ENCODE results near the gene GRM8. TPM values are rescaled to one million over a fixed set of nuclear protein-coding genes. Genes with fewer than 3 reads are reported as not detected.

The GRM8 gene
- total and polyA plus RNA-seq, 4 experiments from 2014 or later: not detected

DNA sequence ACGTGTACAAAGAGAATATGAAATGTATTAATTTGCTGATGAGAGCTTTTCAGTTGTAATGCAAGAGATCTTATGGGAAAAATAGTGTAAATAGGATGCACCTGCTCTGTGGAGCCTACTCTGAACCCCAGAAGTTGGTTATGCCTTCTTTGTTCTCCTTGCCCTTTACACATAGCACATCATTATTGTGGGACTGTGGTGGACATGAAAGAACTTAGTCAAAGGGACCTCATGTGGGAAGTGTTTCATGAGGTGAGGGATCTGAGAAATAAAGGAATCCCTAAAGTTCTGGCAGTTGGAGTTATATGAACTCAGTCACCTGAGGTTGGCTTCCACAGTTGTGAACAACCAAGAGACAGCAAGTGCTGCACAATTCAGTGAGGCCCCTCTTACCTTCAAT lies 66.1 kb downstream of the GRM8 start:
- POLR2A ChIA-PET (ENCODE audit: partially characterized antibody): no interaction called here
- Histone ChIP-seq H3K4me3 (ENCODE audit: low read length in 2 of 2) (no peak overlapping the region), H3K9me3 (ENCODE audit: control insufficient read depth in 1 of 2, low read length in 2 of 2) (no peaks in the 10 kb centered on the region), H3K36me3 (ENCODE audit: insufficient read depth, low read length) (no peaks in the 10 kb centered on the region), H3K4me1 (ENCODE audit: insufficient read depth, low read length) (no peaks in the 10 kb centered on the region), H3K27ac (ENCODE audit: low read depth, low read length) (no peak overlapping the region), H3K27me3 (ENCODE audit: insufficient read depth, low read length) (no peaks in the 10 kb centered on the region)
- Mint-ChIP-seq H3K36me3 (no peaks in the 10 kb centered on the region), H3K27me3 (peaks cover 6 to 8% of the 10 kb centered on the region in 2 donors), H3K4me3 (no peak overlapping the region), H3K4me1 (peaks cover 0 to 7% (median 5%) of the 10 kb centered on the region in 4 donors), H3K27ac (no peak overlapping the region), H3K9me3 (peaks cover 0 to 4% (median 0%) of the 10 kb centered on the region in 8 donors)
- DNase-seq: no peak
- CTCF ChIA-PET (ENCODE audit: partially characterized antibody): no interaction called here
- intact Hi-C loops (cut with micrococcal nuclease): no loop called here

DNA sequence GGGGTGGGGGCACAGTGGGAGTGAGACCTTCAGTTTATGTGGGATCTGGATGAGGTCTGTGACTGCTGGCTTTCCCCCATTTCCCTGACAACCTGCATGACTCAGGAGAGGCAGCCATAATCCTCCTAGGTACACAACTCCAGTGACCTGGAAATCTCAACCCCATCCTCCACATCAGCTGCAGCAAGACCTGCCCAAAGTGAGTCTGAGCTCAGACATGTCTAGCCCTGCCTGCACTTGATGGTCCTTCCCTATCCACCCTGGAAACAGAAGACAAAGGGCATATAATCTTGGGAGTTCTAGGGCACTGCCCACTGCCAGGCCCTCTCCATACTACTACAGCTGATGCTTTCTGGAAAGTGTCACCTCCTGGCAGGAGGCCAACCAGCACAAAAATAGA lies 75.6 kb downstream of the GRM8 start:
- Histone ChIP-seq H3K4me1 (ENCODE audit: insufficient read depth, low read length) (no peaks in the 10 kb centered on the region), H3K9me3 (ENCODE audit: control insufficient read depth in 1 of 2, low read length in 2 of 2) (no peaks in the 10 kb centered on the region), H3K4me3 (ENCODE audit: low read length in 2 of 2) (no peak overlapping the region), H3K27me3 (ENCODE audit: insufficient read depth, low read length) (no peaks in the 10 kb centered on the region), H3K36me3 (ENCODE audit: insufficient read depth, low read length) (no peaks in the 10 kb centered on the region), H3K27ac (ENCODE audit: low read depth, low read length) (no peak overlapping the region)
- H3K27me3 Mint-ChIP-seq: peaks cover 8 to 20% of the 10 kb centered on the region in 2 donors
- DNase-seq: no peak
- H3K9me3 Mint-ChIP-seq: peaks cover 0 to 20% (median 13%) of the 10 kb centered on the region in 8 donors
- no peaks in the 10 kb centered on the region for H3K4me1 Mint-ChIP-seq
- ChIA-PET CTCF (ENCODE audit: partially characterized antibody) (no interaction called here), POLR2A (ENCODE audit: partially characterized antibody) (no interaction called here)
- H3K36me3 Mint-ChIP-seq: no peaks in the 10 kb centered on the region
- no peak overlapping the region for H3K4me3 Mint-ChIP-seq
- intact Hi-C loops (cut with micrococcal nuclease): no loop called here
- no peak overlapping the region for H3K27ac Mint-ChIP-seq

GRCh38 chr7:127162366-127162765 lies 90.4 kb downstream of the GRM8 start:
- intact Hi-C loops (cut with micrococcal nuclease): no loop called here
- POLR2A ChIA-PET (ENCODE audit: partially characterized antibody): no interaction called here
- no peaks in the 10 kb centered on the region for H3K27me3 ChIP-seq (ENCODE audit: insufficient read depth, low read length)
- Mint-ChIP-seq H3K9me3 (peaks cover 0 to 4% (median 0%) of the 10 kb centered on the region in 8 donors), H3K4me1 (no peaks in the 10 kb centered on the region), H3K4me3 (no peak overlapping the region), H3K36me3 (no peaks in the 10 kb centered on the region), H3K27ac (no peak overlapping the region), H3K27me3 (peaks cover 5 to 6% of the 10 kb centered on the region in 2 donors)
- H3K9me3 ChIP-seq (ENCODE audit: control insufficient read depth in 1 of 2, low read length in 2 of 2): no peaks in the 10 kb centered on the region
- H3K4me3 ChIP-seq (ENCODE audit: low read length in 2 of 2): no peak overlapping the region
- CTCF ChIA-PET (ENCODE audit: partially characterized antibody): no interaction called here
- H3K4me1 ChIP-seq (ENCODE audit: insufficient read depth, low read length): no peaks in the 10 kb centered on the region
- DNase-seq: no peak
- H3K27ac ChIP-seq (ENCODE audit: low read depth, low read length): no peak overlapping the region
- H3K36me3 ChIP-seq (ENCODE audit: insufficient read depth, low read length): no peaks in the 10 kb centered on the region

- ChIA-PET POLR2A (ENCODE audit: partially characterized antibody) (no interaction called here), CTCF (ENCODE audit: partially characterized antibody) (no interaction called here)
- Mint-ChIP-seq H3K27me3 (peaks cover 7% of the 10 kb centered on the region in 2 donors), H3K9me3 (no peaks in the 10 kb centered on the region), H3K4me3 (no peak overlapping the region), H3K36me3 (no peaks in the 10 kb centered on the region), H3K27ac (no peak overlapping the region), H3K4me1 (no peaks in the 10 kb centered on the region)
- H3K9me3 ChIP-seq (ENCODE audit: control insufficient read depth in 1 of 2, low read length in 2 of 2): no peaks in the 10 kb centered on the region
- no peak overlapping the region for H3K27ac ChIP-seq (ENCODE audit: low read depth, low read length)
- H3K4me1 ChIP-seq (ENCODE audit: insufficient read depth, low read length): no peaks in the 10 kb centered on the region
- intact Hi-C loops (cut with micrococcal nuclease): no loop called here
- H3K36me3 ChIP-seq (ENCODE audit: insufficient read depth, low read length): no peaks in the 10 kb centered on the region
- no peaks in the 10 kb centered on the region for H3K27me3 ChIP-seq (ENCODE audit: insufficient read depth, low read length)
- no peak for DNase-seq
- H3K4me3 ChIP-seq (ENCODE audit: low read length in 2 of 2): no peak overlapping the region
These were observed 94.1 kb downstream of the GRM8 start for GRCh38 chr7:127158659-127159058.

DNA sequence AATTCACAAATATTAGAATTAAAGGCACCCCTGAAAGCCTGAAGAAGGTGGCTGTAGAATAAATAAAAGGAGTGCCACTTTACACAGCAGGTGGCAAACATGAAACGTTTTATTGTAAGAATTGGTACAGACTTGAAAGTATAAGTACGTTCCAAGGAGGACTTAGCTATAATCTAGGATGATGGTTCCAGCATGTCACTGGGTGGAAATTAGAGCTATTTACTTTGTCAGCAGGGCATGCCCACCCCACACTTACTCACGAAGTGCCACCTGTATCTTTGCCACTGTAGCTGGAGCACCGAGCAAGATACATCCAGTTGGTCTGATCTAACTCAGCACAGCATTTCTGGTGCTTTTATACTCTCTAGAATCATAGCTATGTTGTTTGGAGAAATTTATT lies 97.8 kb downstream of the GRM8 start:
- Mint-ChIP-seq H3K27me3 (peaks cover 6 to 7% of the 10 kb centered on the region in 2 donors), H3K27ac (no peak overlapping the region), H3K4me3 (no peak overlapping the region), H3K4me1 (no peaks in the 10 kb centered on the region), H3K36me3 (no peaks in the 10 kb centered on the region), H3K9me3 (no peaks in the 10 kb centered on the region)
- Histone ChIP-seq H3K27me3 (ENCODE audit: insufficient read depth, low read length) (no peaks in the 10 kb centered on the region), H3K27ac (ENCODE audit: low read depth, low read length) (no peak overlapping the region), H3K4me3 (ENCODE audit: low read length in 2 of 2) (no peak overlapping the region), H3K36me3 (ENCODE audit: insufficient read depth, low read length) (no peaks in the 10 kb centered on the region), H3K4me1 (ENCODE audit: insufficient read depth, low read length) (no peaks in the 10 kb centered on the region), H3K9me3 (ENCODE audit: control insufficient read depth in 1 of 2, low read length in 2 of 2) (no peaks in the 10 kb centered on the region)
- CTCF ChIA-PET (ENCODE audit: partially characterized antibody): no interaction called here
- intact Hi-C loops (cut with micrococcal nuclease): no loop called here
- no peak for DNase-seq
- POLR2A ChIA-PET (ENCODE audit: partially characterized antibody): no interaction called here

DNA sequence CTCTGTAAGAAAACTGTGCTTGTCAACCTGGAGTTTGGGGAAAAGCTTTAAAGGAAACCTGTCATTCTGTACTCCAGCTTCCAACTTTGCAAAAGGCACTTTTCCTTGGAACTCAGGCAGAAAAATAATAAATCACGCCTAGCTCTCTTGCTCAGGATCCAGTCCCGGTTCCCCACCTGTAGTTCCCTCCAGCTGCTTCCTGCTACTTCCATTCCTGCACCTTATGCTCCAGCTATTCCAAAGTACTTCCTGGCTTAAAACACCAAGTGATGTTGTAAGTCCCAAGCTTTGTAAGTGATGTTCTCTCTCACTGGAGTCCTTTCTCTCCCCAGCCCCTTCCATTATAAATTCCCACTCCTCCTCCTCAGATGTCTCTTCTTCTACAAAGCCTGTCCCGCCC lies 98.6 kb downstream of the GRM8 start:
- no peaks in the 10 kb centered on the region for H3K9me3 ChIP-seq (ENCODE audit: control insufficient read depth in 1 of 2, low read length in 2 of 2)
- DNase-seq: no peak
- ChIA-PET CTCF (ENCODE audit: partially characterized antibody) (no interaction called here), POLR2A (ENCODE audit: partially characterized antibody) (no interaction called here)
- Mint-ChIP-seq H3K27me3 (peaks cover 6 to 7% of the 10 kb centered on the region in 2 donors), H3K9me3 (no peaks in the 10 kb centered on the region), H3K4me1 (no peaks in the 10 kb centered on the region), H3K36me3 (no peaks in the 10 kb centered on the region), H3K4me3 (no peak overlapping the region), H3K27ac (no peak overlapping the region)
- no peak overlapping the region for H3K27ac ChIP-seq (ENCODE audit: low read depth, low read length)
- H3K27me3 ChIP-seq (ENCODE audit: insufficient read depth, low read length): no peaks in the 10 kb centered on the region
- no peaks in the 10 kb centered on the region for H3K4me1 ChIP-seq (ENCODE audit: insufficient read depth, low read length)
- no peak overlapping the region for H3K4me3 ChIP-seq (ENCODE audit: low read length in 2 of 2)
- no peaks in the 10 kb centered on the region for H3K36me3 ChIP-seq (ENCODE audit: insufficient read depth, low read length)
- intact Hi-C loops (cut with micrococcal nuclease): no loop called here

DNA sequence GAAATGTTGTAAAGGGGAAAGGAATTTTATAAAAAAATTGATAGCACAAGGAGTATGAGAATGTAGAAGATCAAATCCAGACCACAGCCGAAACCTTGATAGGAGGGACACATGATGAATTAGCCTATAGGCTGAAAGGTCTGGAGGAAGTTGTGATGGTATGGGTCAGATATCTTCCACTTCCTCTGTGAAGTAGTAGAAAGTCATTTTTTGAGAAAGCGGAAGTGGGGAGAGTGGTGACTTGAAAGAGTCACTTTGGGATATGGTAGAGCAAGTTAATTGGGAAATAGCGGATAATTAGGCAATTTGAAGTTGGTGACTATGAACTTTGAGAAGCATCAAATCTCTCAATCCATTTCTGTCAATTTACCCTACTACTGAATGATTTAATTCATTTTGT lies 99.4 kb downstream of the GRM8 start:
- Mint-ChIP-seq H3K27ac (no peak overlapping the region), H3K36me3 (no peaks in the 10 kb centered on the region), H3K4me1 (no peaks in the 10 kb centered on the region), H3K9me3 (no peaks in the 10 kb centered on the region), H3K4me3 (no peak overlapping the region), H3K27me3 (peaks cover 6 to 7% of the 10 kb centered on the region in 2 donors)
- Histone ChIP-seq H3K4me3 (ENCODE audit: low read length in 2 of 2) (no peak overlapping the region), H3K36me3 (ENCODE audit: insufficient read depth, low read length) (no peaks in the 10 kb centered on the region), H3K27me3 (ENCODE audit: insufficient read depth, low read length) (no peaks in the 10 kb centered on the region), H3K4me1 (ENCODE audit: insufficient read depth, low read length) (no peaks in the 10 kb centered on the region), H3K9me3 (ENCODE audit: control insufficient read depth in 1 of 2, low read length in 2 of 2) (no peaks in the 10 kb centered on the region), H3K27ac (ENCODE audit: low read depth, low read length) (no peak overlapping the region)
- DNase-seq: no peak
- intact Hi-C loops (cut with micrococcal nuclease): no loop called here
- ChIA-PET POLR2A (ENCODE audit: partially characterized antibody) (no interaction called here), CTCF (ENCODE audit: partially characterized antibody) (no interaction called here)

DNA sequence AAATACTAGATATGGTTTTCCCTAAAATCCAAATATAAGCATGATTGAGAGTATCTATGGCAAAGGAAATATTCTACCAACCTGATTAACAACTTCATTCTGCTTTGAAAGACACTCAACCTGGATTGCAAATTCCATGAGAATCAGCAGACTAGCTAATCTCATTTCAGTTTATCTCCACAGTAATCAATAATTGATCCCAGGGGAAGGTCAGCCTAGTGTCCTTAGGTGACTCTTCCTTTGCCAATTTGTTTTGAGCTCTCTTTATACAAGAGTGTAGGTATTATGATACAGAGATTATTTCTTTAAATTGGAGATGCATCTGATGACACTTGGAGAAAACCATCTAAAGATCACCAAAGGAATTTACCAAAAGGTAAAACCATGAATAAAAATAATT lies 100.3 kb downstream of the GRM8 start:
- Histone ChIP-seq H3K36me3 (ENCODE audit: insufficient read depth, low read length) (no peaks in the 10 kb centered on the region), H3K4me3 (ENCODE audit: low read length in 2 of 2) (no peak overlapping the region), H3K9me3 (ENCODE audit: control insufficient read depth in 1 of 2, low read length in 2 of 2) (no peaks in the 10 kb centered on the region), H3K27ac (ENCODE audit: low read depth, low read length) (no peak overlapping the region), H3K4me1 (ENCODE audit: insufficient read depth, low read length) (no peaks in the 10 kb centered on the region), H3K27me3 (ENCODE audit: insufficient read depth, low read length) (no peaks in the 10 kb centered on the region)
- CTCF ChIA-PET (ENCODE audit: partially characterized antibody): no interaction called here
- Mint-ChIP-seq H3K4me1 (no peaks in the 10 kb centered on the region), H3K9me3 (peaks cover 0 to 4% (median 0%) of the 10 kb centered on the region in 8 donors), H3K27me3 (peaks cover 6 to 9% of the 10 kb centered on the region in 2 donors), H3K27ac (no peak overlapping the region), H3K4me3 (no peak overlapping the region), H3K36me3 (no peaks in the 10 kb centered on the region)
- POLR2A ChIA-PET (ENCODE audit: partially characterized antibody): no interaction called here
- intact Hi-C loops (cut with micrococcal nuclease): no loop called here
- no peak for DNase-seq
